Measurements from ENCODE around the gene CHMP1B.

CHMP1B gene

DNA sequence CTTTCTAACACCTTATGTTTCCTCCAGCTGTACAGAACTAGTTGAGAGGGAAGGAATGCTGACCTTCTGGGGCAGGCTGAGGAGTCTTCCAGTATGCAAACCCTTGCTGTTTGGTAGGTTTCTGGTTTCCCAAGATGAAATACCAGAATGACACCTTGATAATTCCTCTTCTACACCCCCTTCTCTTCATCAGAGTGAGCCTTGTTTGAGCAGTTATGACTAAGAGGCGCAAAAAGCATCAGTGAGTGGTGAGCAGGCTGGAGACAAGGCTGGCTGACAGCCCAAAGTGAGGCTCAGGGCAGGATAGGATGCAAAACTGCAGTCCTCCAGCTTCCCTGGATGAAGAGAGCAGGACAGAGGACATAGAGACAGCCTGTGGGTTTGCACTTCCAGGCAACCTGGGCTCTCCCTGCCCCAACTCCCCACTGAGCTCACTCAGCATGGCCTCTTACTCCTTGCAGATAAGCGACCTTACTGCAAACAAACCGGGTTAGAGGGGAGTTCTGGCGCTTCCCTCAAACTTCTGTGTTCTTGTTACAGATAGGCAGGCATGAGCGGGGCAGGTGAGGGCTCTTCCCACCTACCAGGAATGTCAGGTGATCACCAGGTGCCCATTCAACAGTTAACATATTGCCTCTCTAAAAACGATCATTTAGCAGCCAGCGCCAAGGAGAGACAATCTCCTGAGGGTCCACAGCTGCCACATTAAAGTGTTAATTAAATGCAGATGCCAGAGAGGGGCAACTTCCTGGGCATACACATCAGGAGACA lies 51.5 kb downstream of the CHMP1B start:
- no peak for DNase-seq (ENCODE audit: low read depth)

All from activated gamma-delta T cell treated with anti-CD3 and anti-CD28 coated beads, Interleukin-2, amount 50 U/mL, for 16 hours (primary cell).